GM23248 (cell line): ENCODE results near the gene CCS. TPM values are rescaled to one million over a fixed set of nuclear protein-coding genes. Genes with fewer than 3 reads are reported as not detected.
"Not testable (repeated sequence)": the region's sequence is repeated elsewhere in the genome, so short reads cannot be mapped to it uniquely, and the experiment has no call there.

Experiments
- DNase-seq: peaks from one replicate; pipeline ENCODE4 v3.0.0-alpha.2; 2015
- H2AFZ ChIP-seq: fragments of 200-600 bp; sonication (generic); 2 replicates; pipeline ENCODE4 v1.6.1; 2016; ENCODE audit warnings: antibody characterized with exemption
- H3F3A ChIP-seq: fragments of 200-600 bp; sonication (generic); 2 replicates; pipeline ENCODE4 v1.6.1; 2016; ENCODE audit warnings: mild to moderate bottlenecking, antibody characterized with exemption, mixed run types; ENCODE audit not compliant: insufficient read depth
- H3K27ac ChIP-seq: fragments of 200-600 bp; sonication (generic); 2 replicates; pipeline ENCODE4 v1.5.1; 2016; ENCODE audit warnings: mild to moderate bottlenecking
- H3K27me3 ChIP-seq: fragments of 200-600 bp; sonication (generic); replicated peaks from 2 replicates; pipeline ENCODE4 v1.6.1; 2016; ENCODE audit warnings: mild to moderate bottlenecking; ENCODE audit not compliant: insufficient read depth
- H3K36me3 ChIP-seq: fragments of 200-600 bp; sonication (generic); 2 replicates; pipeline ENCODE4 v1.6.1; 2016; ENCODE audit warnings: low read depth, mild to moderate bottlenecking
- H3K4me1 ChIP-seq: fragments of 200-600 bp; sonication (generic); 2 replicates; pipeline ENCODE4 v1.6.1; 2016; ENCODE audit warnings: mild to moderate bottlenecking; ENCODE audit not compliant: insufficient read depth
- H3K4me2 ChIP-seq: fragments of 200-600 bp; sonication (generic); one replicate; pipeline ENCODE4 v1.6.1; 2016; ENCODE audit warnings: mild to moderate bottlenecking; ENCODE audit not compliant: unreplicated experiment
- H3K4me3 ChIP-seq: fragments of 200-600 bp; sonication (generic); 2 replicates; pipeline ENCODE4 v1.5.1; 2016; ENCODE audit warnings: mild to moderate bottlenecking
- H3K79me2 ChIP-seq: fragments of 200-600 bp; sonication (generic); 2 replicates; pipeline ENCODE4 v1.6.1; 2016; ENCODE audit warnings: mild to moderate bottlenecking; ENCODE audit not compliant: insufficient read depth
- H3K9ac ChIP-seq: fragments of 200-600 bp; sonication (generic); 2 replicates; pipeline ENCODE4 v1.6.1; 2016; ENCODE audit warnings: mild to moderate bottlenecking
- H3K9me2 ChIP-seq: fragments of 200-600 bp; sonication (generic); 2 replicates; pipeline ENCODE4 v1.6.1; 2016; ENCODE audit warnings: mixed run types, mild to moderate bottlenecking, moderate library complexity; ENCODE audit not compliant: insufficient read depth
- H3K9me3 ChIP-seq: fragments of 200-600 bp; sonication (generic); one replicate; pipeline ENCODE4 v1.6.1; 2017; ENCODE audit warnings: low read depth
- H4K20me1 ChIP-seq: fragments of 200-600 bp; sonication (generic); 2 replicates; pipeline ENCODE4 v1.6.0; 2016; ENCODE audit not compliant: insufficient read depth
- EZH2 ChIP-seq: fragments of 200-600 bp; sonication (generic); IDR thresholded peaks from 2 replicates; pipeline ENCODE4 v1.6.1; 2018; ENCODE audit warnings: antibody characterized with exemption, mild to moderate bottlenecking; ENCODE audit not compliant: insufficient read depth, poor library complexity, severe bottlenecking
- EZH2phosphoT487 ChIP-seq: fragments of 200-600 bp; sonication (generic); IDR thresholded peaks from 2 replicates; pipeline ENCODE4 v1.6.1; 2018; ENCODE audit warnings: antibody characterized with exemption, moderate library complexity, mild to moderate bottlenecking, low read depth; ENCODE audit not compliant: insufficient read depth
- WGBS, 2 experiments: methylation state at CpG; one replicate each; pipeline ENCODE4 v1.1.6; 2015 to 2017; ENCODE audit warnings: low lambda C conversion rate in 2 of 2, low coverage in 1 of 2; ENCODE audit errors: missing lambda C conversion rate in 2 of 2; 5-methylcytosine and 5-hydroxymethylcytosine counted together
- in situ Hi-C: fragments of 300-500 bp; cut with MboI; formaldehyde crosslinking; loops from 2 replicates; pipeline ENCODE4 v1.15.0; 2020
- polyA plus RNA-seq: library from polyadenylated mRNA; unstranded; fragments of >200 nt; fragmentation: Nextera tagmentation; extraction: Ambion mirVana; gene quantifications from 2 replicates; pipeline ENCODE4 v1.2.1, GENCODE V29; 2016
- total RNA-seq: library from RNA; depleted of rRNA; stranded (reverse); fragments of >200 nt; shearing (Covaris generic); gene quantifications from 2 replicates; pipeline ENCODE4 v1.2.3, GENCODE V29; 2014

The CCS gene
- total and polyA plus RNA-seq, 2 experiments from 2014 or later = 28.0 to 44.2 TPM

DNA sequence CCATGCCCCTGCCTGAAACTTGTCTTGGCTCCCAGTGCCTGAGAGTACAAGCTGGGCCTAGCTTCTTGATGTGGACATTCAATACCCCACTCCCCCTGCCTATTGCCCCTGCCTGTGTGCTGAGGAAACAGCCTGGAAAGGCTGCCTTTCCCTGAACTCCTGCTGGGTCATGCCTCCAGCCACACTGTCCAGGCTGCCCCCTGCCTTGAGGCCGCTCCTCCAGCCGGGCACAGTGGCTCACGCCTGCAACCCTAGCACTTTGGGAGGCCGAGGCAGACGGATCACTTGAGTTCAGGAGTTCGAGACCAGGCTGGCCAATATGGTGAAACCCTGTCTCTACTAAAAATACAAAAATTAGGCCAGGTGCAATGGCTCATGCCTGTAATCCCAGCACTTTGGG, 10.1 kb downstream of the CCS start:
- H3K27ac ChIP-seq = no peak overlapping the region
- H3K9me3 ChIP-seq = no peaks in the 10 kb centered on the region
- 0 out of 2 replicates have a peak, but pooled peaks cover 1% of the 10 kb centered on the region for H3K79me2 ChIP-seq
- no peak for DNase-seq
- H2AFZ ChIP-seq = no peak overlapping the region
- no peak overlapping the region for H3K9ac ChIP-seq
- H3F3A ChIP-seq = peaks cover 31% of the 10 kb centered on the region
- H4K20me1 ChIP-seq = no peaks in the 10 kb centered on the region
- H3K4me1 ChIP-seq = peaks cover 18% of the 10 kb centered on the region
- H3K9me2 ChIP-seq = no peaks in the 10 kb centered on the region
- no peak overlapping the region for H3K4me2 ChIP-seq
- H3K4me3 ChIP-seq = no peak overlapping the region
- H3K27me3 ChIP-seq = no peaks in the 10 kb centered on the region
- peaks cover 4% of the 10 kb centered on the region; the same call in 1 of the 2 replicates for H3K36me3 ChIP-seq
- TF ChIP-seq EZH2phosphoT487 (no peak), EZH2 (no peak)
- 84 to 89% methylated on average over 6 of the region's 6 CpGs for WGBS, 2 experiments
- in situ Hi-C loops = no loop called here

DNA sequence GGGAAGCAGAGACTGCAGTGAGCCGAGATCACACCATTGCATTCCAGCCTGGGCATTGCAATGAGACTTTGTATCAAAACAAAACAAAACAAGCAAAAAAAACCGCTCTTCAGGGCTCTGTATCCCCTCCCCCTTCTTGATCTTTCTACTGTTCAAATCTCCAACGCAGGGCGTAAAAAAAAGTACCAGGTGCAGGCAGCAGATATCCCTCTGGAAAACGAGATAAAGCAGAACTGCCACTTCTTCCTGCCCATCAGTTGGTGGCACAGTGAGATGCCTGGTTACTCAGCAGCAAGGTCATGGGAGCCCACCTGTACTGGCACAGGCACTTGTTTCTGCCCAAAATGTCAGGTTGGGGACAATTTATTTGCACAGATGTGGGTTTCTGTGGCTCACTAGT, 11.2 kb downstream of the CCS start:
- WGBS, 2 experiments = 94 to 97% methylated on average over 5 of the region's 5 CpGs
- DNase-seq = no peak
- H2AFZ ChIP-seq = no peak overlapping the region
- H3K27ac ChIP-seq = no peak overlapping the region
- no peak overlapping the region for H3K4me3 ChIP-seq
- no peaks in the 10 kb centered on the region for H4K20me1 ChIP-seq
- no peaks in the 10 kb centered on the region for H3K27me3 ChIP-seq
- H3K9me2 ChIP-seq = no peaks in the 10 kb centered on the region
- no peaks in the 10 kb centered on the region for H3K79me2 ChIP-seq
- in situ Hi-C loops = no loop called here
- no peak overlapping the region for H3K9ac ChIP-seq
- H3K36me3 ChIP-seq = peaks cover 4% of the 10 kb centered on the region; the same call in 1 of the 2 replicates
- H3K4me1 ChIP-seq = peaks cover 21% of the 10 kb centered on the region
- peaks cover 34% of the 10 kb centered on the region for H3F3A ChIP-seq
- H3K9me3 ChIP-seq = no peaks in the 10 kb centered on the region
- no peak for TF ChIP-seq EZH2phosphoT487
- no peak for TF ChIP-seq EZH2
- H3K4me2 ChIP-seq = no peak overlapping the region

DNA sequence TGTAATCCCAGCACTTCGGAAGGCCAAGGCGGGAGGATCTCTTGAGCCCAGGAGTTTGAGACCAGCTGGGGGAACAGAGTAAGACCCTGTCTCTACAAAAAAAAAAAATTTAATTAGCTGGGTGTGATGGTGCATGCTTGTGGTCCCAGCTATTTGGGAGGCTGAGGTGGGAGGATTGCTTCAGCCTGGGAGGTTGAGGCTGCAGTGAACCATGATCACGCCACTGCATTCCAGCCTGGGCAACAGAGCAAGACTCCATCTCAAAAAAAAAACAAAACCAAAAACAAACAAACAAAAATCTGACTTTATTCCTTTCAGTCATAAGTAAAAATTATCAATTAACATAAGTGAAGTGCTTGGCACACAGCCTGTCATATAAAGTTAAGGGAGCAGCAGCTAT, 13.6 kb downstream of the CCS start:
- Histone ChIP-seq H3K9ac (peak overlapping the region; percentile 68), H3K4me2 (peak overlapping the region; percentile 63), H3F3A (peaks cover 24% of the 10 kb centered on the region), H3K4me1 (peaks cover 17% of the 10 kb centered on the region), H3K27ac (peak overlapping the region; percentile 86)
- H3K9me3 ChIP-seq, in situ Hi-C loops, H3K9me2 ChIP-seq, H2AFZ ChIP-seq, H3K4me3 ChIP-seq, DNase-seq, H3K36me3 ChIP-seq, H3K79me2 ChIP-seq, H3K27me3 ChIP-seq, H4K20me1 ChIP-seq: not testable (repeated sequence)
- 83 to 85% methylated on average over 3 of the region's 3 CpGs for WGBS, 2 experiments

DNA sequence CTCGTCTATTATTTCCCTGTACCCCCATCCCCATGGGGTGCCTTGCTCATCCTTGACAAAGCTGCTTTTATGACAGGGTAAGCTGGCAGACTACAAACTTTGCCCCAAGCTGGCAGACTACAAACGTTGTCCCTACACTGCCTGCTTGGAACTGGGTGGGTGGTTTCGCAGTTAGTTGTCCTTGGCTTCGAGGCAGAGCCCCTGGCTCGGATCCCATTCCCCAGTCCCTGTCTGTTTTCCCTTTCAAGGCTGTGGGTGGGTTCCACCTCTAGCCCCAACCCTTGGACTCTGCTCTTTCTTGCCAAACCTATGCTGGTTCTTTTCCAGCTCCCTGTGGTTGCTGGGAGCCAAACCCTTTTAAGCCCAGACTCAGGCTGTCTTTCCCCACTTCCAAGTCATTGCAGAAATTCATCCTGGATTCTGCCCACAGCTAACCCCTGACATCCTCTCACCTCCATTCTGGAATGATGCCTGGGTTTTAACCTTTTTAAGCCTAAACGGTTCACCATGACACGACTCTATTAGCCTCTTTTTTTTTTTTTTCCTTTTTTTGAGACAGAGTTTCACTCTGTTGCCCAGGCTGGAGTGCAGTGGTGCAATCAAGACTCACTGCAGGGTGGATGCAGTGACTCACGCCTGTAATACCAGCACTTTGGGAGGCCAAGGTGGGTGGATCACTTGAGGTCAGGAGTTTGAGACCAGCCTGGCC, 14.3 kb downstream of the CCS start:
- Histone ChIP-seq H3K4me3 (peak overlapping the region; percentile 35), H3K27ac (peak overlapping the region; percentile 86), H3K36me3 (no peaks in the 10 kb centered on the region), H2AFZ (peak overlapping the region; percentile 46), H3F3A (peaks cover 24% of the 10 kb centered on the region), H3K4me1 (peaks cover 17% of the 10 kb centered on the region), H3K4me2 (peak overlapping the region; percentile 63), H3K9me2 (no peaks in the 10 kb centered on the region), H3K79me2 (no peaks in the 10 kb centered on the region), H4K20me1 (no peaks in the 10 kb centered on the region), H3K9me3 (no peaks in the 10 kb centered on the region), H3K9ac (peak overlapping the region; percentile 68), H3K27me3 (no peaks in the 10 kb centered on the region)
- in situ Hi-C loops = no loop called here
- 1 to 2% methylated on average over 8 of the region's 8 CpGs for WGBS, 2 experiments
- no peak for TF ChIP-seq EZH2phosphoT487
- TF ChIP-seq EZH2 = no peak
- DNase-seq = peak; percentile 88
